ENCODE data around the gene NTM.

Gene NTM

DNA sequence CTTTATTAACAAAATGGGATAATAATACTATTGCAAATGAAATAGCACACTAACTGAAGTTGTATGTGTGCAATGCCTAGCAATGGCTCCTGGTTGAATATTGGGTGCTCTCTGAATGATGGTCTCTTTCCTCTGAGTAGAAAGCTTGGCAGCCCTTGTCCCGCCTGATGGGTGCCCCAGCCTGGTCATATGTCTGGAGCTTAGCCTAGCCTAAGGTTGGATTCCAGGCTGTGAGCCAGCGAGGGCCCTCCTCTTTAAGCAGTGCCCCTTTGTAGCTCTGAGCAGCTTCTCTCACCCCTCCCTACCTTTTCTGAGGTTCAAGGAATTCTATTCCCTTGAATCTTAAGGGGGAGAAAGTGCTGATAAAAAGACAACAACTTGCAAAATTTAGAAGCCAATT lies 499.9 kb downstream of the NTM start:
- no peak for DNase-seq (ENCODE audit: low read depth)
- TF ChIP-seq CTCF (IDR thresholded peaks at IDR 0.05; ENCODE audit: low read depth, low read length, missing control alignments) = no peak
- no peak overlapping the region for H3K4me3 ChIP-seq (ENCODE audit: low read depth, low read length)

GRCh38 chr11:131871006-131871405 lies 500.6 kb downstream of the NTM start:
- DNase-seq (ENCODE audit: low read depth) = no peak
- H3K4me3 ChIP-seq (ENCODE audit: low read depth, low read length) = no peak overlapping the region
- TF ChIP-seq CTCF (IDR thresholded peaks at IDR 0.05; ENCODE audit: low read depth, low read length, missing control alignments) = no peak

DNA sequence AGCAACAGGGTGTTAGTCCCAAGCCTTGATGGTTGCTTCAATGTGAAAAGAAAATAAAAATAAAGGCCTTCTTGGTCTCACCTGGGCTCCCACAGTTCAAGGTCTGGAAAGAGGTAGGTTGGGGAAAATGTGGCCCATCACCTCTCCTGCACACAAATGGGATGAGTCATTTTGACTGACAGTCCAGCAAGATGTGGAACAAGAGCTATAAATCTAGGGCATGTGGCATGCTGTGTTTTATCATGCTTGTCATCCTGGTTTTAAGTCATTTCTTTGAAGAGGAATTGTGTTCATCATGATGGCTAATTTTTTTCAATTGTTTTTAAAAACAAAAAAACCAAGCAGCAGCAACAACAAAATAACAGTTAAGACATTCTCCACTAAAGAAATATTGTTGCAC lies 503.7 kb downstream of the NTM start:
- H3K4me3 ChIP-seq (ENCODE audit: low read depth, low read length) = no peak overlapping the region
- DNase-seq (ENCODE audit: low read depth) = no peak
- TF ChIP-seq CTCF (IDR thresholded peaks at IDR 0.05; ENCODE audit: low read depth, low read length, missing control alignments) = no peak

- TF ChIP-seq CTCF (IDR thresholded peaks at IDR 0.05; ENCODE audit: low read depth, low read length, missing control alignments) = no peak
- no peak overlapping the region for H3K4me3 ChIP-seq (ENCODE audit: low read depth, low read length)
- no peak for DNase-seq (ENCODE audit: low read depth)
These were observed 505.2 kb downstream of the NTM start for GRCh38 chr11:131875611-131876010.

DNA sequence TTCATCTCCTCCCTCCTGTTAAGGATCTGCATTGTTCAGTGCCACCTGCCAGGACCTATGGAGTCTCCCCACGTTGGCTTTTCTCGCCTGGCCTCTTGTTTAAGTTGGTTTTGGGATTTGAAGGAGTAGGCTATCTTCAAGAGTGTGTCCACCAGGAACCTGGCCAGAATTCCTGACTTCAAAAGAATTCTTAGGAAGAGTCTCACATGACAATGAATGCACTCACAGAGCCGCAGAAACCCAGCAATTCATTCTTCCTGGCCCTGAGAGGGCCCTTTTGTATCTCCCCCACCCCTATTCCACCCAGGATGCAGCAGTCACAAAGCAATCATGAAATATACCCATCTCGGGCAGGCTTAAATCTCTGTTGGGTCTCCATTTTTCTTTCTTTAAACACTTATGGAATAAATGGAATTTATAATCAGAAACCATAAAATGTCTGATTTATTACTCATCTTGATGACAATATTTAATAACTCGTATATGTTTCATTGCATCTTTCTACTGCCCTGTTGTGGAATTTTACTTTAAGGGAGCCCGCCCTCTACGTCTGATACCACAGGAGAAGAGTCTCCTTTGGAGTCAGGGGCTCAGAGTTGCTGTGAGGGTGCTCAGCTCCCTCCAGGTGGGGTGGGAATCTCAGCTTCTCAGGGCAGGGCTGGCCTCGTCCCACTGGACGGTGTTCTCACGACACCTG lies 507.0 kb downstream of the NTM start:
- no peak for TF ChIP-seq CTCF (IDR thresholded peaks at IDR 0.05; ENCODE audit: low read depth, low read length, missing control alignments)
- DNase-seq (ENCODE audit: low read depth) = no peak
- no peak overlapping the region for H3K4me3 ChIP-seq (ENCODE audit: low read depth, low read length)

DNA sequence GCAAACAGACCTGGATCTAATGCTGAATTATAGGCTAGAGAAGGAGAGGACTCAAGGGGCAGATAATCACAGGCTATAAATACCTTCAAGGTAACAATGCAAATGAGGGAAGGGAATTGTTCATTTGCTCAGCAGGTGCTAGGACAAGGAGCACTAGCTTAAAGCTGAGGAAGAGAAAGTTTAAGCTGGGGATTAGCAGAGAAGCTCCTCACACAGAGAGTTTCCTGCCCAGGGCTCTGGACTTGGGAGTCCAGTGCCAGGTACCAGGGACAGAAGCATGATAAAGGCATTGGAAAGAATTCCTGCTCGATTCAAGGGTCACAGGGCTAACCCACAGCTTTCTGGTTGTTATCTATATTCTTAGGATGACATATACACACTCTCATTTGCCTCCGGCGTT lies 509.9 kb downstream of the NTM start:
- no peak overlapping the region for H3K4me3 ChIP-seq (ENCODE audit: low read depth, low read length)
- no peak for TF ChIP-seq CTCF (IDR thresholded peaks at IDR 0.05; ENCODE audit: low read depth, low read length, missing control alignments)
- no peak for DNase-seq (ENCODE audit: low read depth)

DNA sequence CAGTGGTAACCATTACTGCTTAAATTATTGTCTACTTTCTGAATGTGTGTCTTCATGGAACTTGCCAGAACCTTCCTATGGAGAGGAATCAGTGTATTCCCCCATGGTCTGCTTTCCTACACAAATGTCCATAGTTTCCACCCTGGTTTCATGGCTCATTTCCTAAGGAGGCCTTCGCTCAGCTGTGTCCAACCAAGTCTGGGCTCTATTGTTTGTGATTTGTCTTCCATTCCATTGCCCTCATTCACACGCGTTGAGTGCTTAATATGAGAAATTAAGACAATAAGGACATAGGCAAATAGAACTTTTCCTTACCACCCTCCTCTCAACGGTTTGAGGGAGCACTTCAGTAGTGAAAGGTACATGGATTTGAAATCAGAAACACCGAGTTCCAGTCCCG lies 510.6 kb downstream of the NTM start:
- no peak overlapping the region for H3K4me3 ChIP-seq (ENCODE audit: low read depth, low read length)
- no peak for TF ChIP-seq CTCF (IDR thresholded peaks at IDR 0.05; ENCODE audit: low read depth, low read length, missing control alignments)
- no peak for DNase-seq (ENCODE audit: low read depth)

All from GM12864 (cell line).